ENCODE measurements around the gene IFNA5. TPM values are rescaled to one million over a fixed set of nuclear protein-coding genes. Genes with fewer than 3 reads are reported as not detected.

IFNA5 gene
- total and polyA plus RNA-seq, 2 donors (not counting 1 experiment from before 2014, with no cell fraction given) = not detected

GRCh38 chr9:21340735-21341134, 35.6 kb upstream of the IFNA5 start:
- Histone ChIP-seq H3K79me2 (ENCODE audit: control insufficient read depth, insufficient read depth, low read length) (no peaks in the 10 kb centered on the region), H3K4me2 (ENCODE audit: extremely low read depth, insufficient read depth, low read length) (no peak overlapping the region), H3K27ac (ENCODE audit: insufficient read depth, low read length) (no peak overlapping the region), H3K9me3 (ENCODE audit: control insufficient read depth, insufficient read depth, low read depth, low read length) (no peaks in the 10 kb centered on the region), H3K4me1 (ENCODE audit: control insufficient read depth, extremely low read depth, insufficient read depth, low read length) (no peaks in the 10 kb centered on the region), H4K20me1 (ENCODE audit: control insufficient read depth, extremely low read depth, insufficient read depth, low read length) (no peaks in the 10 kb centered on the region), H3K27me3 (ENCODE audit: control insufficient read depth, insufficient read depth, low read length) (no peaks in the 10 kb centered on the region), H3K9ac (ENCODE audit: insufficient read depth, low read length) (no peak overlapping the region), H3K4me3 (replicated peaks in 1 of 4; ENCODE audit: control extremely low read depth in 1 of 4, insufficient read depth in 1 of 4, low read depth in 3 of 4, low read length in 4 of 4) (no peak overlapping the region), H3K36me3 (ENCODE audit: control insufficient read depth, insufficient read depth, low read length) (no peaks in the 10 kb centered on the region), H2AFZ (ENCODE audit: low read length) (no peak overlapping the region)
- no peak for DNase-seq (ENCODE audit: low read depth in 2 of 2)
- TF ChIP-seq CTCF (conservative IDR thresholded peaks at IDR 0.05 in 1 of 2, IDR thresholded peaks at IDR 0.05 in 1 of 2; ENCODE audit: low read depth in 1 of 2, low read length in 2 of 2) = no peak
- no peak for TF ChIP-seq EZH2 (IDR thresholded peaks at IDR 0.05; ENCODE audit: low read length, missing control alignments)

- Histone ChIP-seq H3K36me3 (ENCODE audit: control insufficient read depth, insufficient read depth, low read length) (no peaks in the 10 kb centered on the region), H4K20me1 (ENCODE audit: control insufficient read depth, extremely low read depth, insufficient read depth, low read length) (no peaks in the 10 kb centered on the region), H3K4me1 (ENCODE audit: control insufficient read depth, extremely low read depth, insufficient read depth, low read length) (peaks cover 2% of the 10 kb centered on the region), H3K27ac (ENCODE audit: insufficient read depth, low read length) (no peak overlapping the region), H3K4me3 (replicated peaks in 1 of 4; ENCODE audit: control extremely low read depth in 1 of 4, insufficient read depth in 1 of 4, low read depth in 3 of 4, low read length in 4 of 4) (no peak overlapping the region), H3K79me2 (ENCODE audit: control insufficient read depth, insufficient read depth, low read length) (peaks cover 37% of the 10 kb centered on the region), H3K4me2 (ENCODE audit: extremely low read depth, insufficient read depth, low read length) (no peak overlapping the region), H3K27me3 (ENCODE audit: control insufficient read depth, insufficient read depth, low read length) (no peaks in the 10 kb centered on the region), H3K9me3 (ENCODE audit: control insufficient read depth, insufficient read depth, low read depth, low read length) (no peaks in the 10 kb centered on the region), H3K9ac (ENCODE audit: insufficient read depth, low read length) (no peak overlapping the region), H2AFZ (ENCODE audit: low read length) (peak overlapping the region; percentile 1)
- TF ChIP-seq EZH2 (IDR thresholded peaks at IDR 0.05; ENCODE audit: low read length, missing control alignments) (no peak), CTCF (conservative IDR thresholded peaks at IDR 0.05 in 1 of 2, IDR thresholded peaks at IDR 0.05 in 1 of 2; ENCODE audit: low read depth in 1 of 2, low read length in 2 of 2) (no peak)
- no peak for DNase-seq (ENCODE audit: low read depth in 2 of 2)
These were observed 31.3 kb upstream of the IFNA5 start for GRCh38 chr9:21336457-21336856.

- peak; percentile 89 to 95 for DNase-seq (ENCODE audit: low read depth in 2 of 2)
- TF ChIP-seq EZH2 (IDR thresholded peaks at IDR 0.05; ENCODE audit: low read length, missing control alignments) = no peak
- no peak for TF ChIP-seq CTCF (conservative IDR thresholded peaks at IDR 0.05 in 1 of 2, IDR thresholded peaks at IDR 0.05 in 1 of 2; ENCODE audit: low read depth in 1 of 2, low read length in 2 of 2)
These were observed 29.9 kb upstream of the IFNA5 start, which contains the start of gene KLHL9 for GRCh38 chr9:21334701-21335632. Gene KLHL9, minus strand, starts transcription at chr9:21335404. Its CDS starts 545 bp downstream, at chr9:21334859.

More at GRCh38 chr9:21334701-21335632, 29.9 kb upstream of the IFNA5 start, which contains the start of gene KLHL9:
- Histone ChIP-seq H3K36me3 (ENCODE audit: control insufficient read depth, insufficient read depth, low read length) (no peaks in the 10 kb centered on the region), H3K9ac (ENCODE audit: insufficient read depth, low read length) (peak within 1 kb of the TSS; percentile 99), H4K20me1 (ENCODE audit: control insufficient read depth, extremely low read depth, insufficient read depth, low read length) (no peaks in the 10 kb centered on the region), H3K9me3 (ENCODE audit: control insufficient read depth, insufficient read depth, low read depth, low read length) (no peaks in the 10 kb centered on the region), H3K4me3 (replicated peaks in 1 of 4; ENCODE audit: control extremely low read depth in 1 of 4, insufficient read depth in 1 of 4, low read depth in 3 of 4, low read length in 4 of 4) (peak within 1 kb of the TSS; percentile 50 to 92 (median 76)), H3K27me3 (ENCODE audit: control insufficient read depth, insufficient read depth, low read length) (no peaks in the 10 kb centered on the region), H3K79me2 (ENCODE audit: control insufficient read depth, insufficient read depth, low read length) (peaks cover 52% of the 10 kb centered on the region), H3K4me1 (ENCODE audit: control insufficient read depth, extremely low read depth, insufficient read depth, low read length) (peaks cover 2% of the 10 kb centered on the region), H3K27ac (ENCODE audit: insufficient read depth, low read length) (peak within 1 kb of the TSS; percentile 95), H2AFZ (ENCODE audit: low read length) (peak within 1 kb of the TSS; percentile 99), H3K4me2 (ENCODE audit: extremely low read depth, insufficient read depth, low read length) (peak within 1 kb of the TSS; percentile 97)
